ENCODE measurements around the gene PP2D1.

DNA sequence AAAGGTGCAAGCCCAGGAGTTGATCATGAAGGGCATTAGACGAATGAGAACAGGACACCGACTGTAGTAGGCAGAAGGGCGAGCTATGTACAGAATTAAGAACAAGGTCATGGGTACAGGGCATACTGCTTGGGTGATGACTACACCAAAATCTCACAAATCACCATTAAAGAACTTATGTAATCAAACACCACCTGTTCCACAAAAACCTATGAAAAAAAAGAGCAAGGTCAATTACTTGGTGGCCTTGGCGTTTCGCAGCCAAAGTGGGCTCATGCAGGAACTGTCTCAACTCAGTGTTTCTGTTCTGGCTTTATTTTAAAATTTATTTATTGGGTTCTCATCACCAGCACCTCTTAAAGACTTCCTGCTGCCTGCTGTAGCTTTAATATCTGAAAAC is 30.3 kb upstream of the PP2D1 start:
- TF ChIP-seq POLR2A (IDR thresholded peaks at IDR 0.05), result no peak
- TF ChIP-seq, protein P1, sequence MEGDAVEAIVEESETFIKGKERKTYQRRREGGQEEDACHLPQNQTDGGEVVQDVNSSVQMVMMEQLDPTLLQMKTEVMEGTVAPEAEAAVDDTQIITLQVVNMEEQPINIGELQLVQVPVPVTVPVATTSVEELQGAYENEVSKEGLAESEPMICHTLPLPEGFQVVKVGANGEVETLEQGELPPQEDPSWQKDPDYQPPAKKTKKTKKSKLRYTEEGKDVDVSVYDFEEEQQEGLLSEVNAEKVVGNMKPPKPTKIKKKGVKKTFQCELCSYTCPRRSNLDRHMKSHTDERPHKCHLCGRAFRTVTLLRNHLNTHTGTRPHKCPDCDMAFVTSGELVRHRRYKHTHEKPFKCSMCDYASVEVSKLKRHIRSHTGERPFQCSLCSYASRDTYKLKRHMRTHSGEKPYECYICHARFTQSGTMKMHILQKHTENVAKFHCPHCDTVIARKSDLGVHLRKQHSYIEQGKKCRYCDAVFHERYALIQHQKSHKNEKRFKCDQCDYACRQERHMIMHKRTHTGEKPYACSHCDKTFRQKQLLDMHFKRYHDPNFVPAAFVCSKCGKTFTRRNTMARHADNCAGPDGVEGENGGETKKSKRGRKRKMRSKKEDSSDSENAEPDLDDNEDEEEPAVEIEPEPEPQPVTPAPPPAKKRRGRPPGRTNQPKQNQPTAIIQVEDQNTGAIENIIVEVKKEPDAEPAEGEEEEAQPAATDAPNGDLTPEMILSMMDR (IDR thresholded peaks at IDR 0.05), result no peak
